Measurements from ENCODE around the gene ABCA1.
A peak's percentile ranks its signal among the peaks of the same experiment; 100 is the strongest.
"Not testable (repeated sequence)": the region's sequence is repeated elsewhere in the genome, so short reads cannot be mapped to it uniquely, and the experiment has no call there.

Gene ABCA1

DNA sequence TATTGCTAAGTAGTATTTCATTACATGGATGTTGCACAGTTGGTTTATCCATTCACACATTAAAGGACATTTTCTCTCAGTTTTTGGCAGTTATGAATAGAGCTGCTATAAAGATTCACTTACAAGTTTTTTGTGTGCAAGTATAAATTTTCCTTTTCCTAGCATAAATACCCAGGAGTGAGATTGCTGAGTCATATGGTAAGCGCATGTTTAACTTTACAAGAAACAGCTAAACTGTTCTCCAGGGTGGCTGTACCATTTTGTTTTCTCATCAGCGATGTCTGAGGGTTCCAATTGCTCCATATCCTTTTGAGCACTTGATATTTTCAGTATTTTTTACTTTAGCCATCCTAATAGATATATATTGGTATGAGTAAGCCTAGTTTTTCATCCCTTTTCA lies 16.4 kb upstream of the ABCA1 start:
- no peak for DNase-seq

DNA sequence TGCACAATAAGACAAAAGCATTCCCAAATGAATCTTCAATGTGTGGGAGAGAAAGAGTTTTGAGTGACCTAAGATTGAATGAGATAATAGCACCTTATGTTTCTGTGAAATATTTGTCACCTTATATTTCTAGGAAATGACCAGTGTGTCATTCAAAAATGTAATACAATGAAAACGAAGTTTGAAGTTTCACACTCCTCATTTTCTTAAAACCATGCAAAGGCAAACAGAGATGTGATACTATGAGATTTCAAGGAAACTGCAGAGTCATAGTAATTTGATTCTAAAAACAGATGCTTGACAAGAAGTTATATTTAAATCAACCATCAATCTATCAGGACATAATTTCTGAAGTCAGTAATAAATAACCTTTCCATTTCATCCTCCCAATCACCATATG lies 13.6 kb upstream of the ABCA1 start:
- no peak for DNase-seq

DNA sequence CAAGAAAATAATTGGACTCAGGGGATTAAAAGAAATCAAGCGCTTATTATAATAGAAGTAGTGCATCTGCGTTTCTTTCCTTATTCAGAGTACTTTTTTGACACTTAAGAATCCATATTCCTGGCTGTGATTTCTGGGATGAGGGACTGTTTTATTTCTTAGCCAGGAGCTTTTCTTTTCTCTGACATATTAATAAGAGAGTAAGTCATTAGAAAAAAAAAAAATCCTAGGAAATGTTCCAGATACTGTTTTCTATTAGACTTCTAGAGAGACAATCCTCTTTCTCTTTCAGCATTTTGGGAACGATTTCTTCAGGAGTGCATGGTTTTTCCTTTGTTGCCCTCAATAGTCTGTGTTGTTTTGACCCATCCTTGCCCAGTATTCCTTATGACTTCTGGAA lies 8.3 kb upstream of the ABCA1 start:
- DNase-seq, result no peak

DNA sequence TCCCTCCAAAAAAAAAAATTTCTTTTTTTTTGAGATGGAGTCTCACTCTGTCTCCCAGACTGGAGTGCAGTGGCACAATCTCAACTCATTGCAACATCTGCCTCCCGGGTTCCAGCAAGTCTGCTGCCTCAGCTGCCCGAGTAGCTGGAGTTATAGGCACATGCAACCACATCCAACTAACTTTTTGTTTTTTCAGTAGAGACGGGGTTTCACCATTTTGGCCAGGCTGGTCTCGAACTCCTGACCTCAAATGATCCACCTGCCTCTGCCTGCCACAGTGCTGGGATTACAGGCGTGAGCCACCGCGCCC lies 7.5 kb upstream of the ABCA1 start:
- DNase-seq, result not testable (repeated sequence)

DNA sequence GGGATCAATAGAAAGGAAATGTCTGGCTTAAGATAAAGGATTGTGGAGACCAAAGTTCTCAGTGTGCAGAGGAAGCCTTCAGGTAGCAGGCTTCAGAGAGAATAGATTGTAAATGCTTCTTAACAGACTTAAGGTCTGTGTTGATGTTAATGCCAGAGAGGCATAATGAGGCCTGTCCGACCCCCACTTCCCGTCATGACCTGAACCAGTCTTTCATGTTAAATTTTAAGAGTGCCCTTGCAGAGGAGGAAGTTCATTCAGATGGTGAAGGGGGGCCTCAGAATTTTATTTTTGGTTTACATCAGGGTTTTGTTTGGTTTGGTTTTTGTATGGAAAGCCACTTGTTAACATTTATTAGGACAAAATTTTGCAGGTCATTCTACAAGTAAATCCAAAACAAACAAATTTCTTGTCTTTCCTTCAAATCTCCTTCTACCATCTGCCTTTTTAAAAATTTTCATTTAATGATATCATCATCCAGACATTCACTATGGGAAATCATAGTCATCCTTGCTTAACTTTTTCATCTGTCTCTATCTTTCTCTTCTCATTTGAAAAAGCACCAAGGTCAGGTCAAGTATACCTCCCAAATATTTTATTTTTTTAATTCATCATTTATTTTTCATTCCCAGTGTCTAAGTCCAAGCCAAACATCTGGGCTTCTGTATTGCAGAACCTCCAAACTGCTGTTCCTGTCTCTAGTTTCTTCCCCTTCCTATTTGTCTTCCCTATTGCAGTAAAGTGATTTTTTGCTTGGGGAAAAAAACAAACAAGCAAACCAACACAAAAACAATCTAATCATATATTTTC lies 6.9 kb upstream of the ABCA1 start:
- DNase-seq, result no peak

DNA sequence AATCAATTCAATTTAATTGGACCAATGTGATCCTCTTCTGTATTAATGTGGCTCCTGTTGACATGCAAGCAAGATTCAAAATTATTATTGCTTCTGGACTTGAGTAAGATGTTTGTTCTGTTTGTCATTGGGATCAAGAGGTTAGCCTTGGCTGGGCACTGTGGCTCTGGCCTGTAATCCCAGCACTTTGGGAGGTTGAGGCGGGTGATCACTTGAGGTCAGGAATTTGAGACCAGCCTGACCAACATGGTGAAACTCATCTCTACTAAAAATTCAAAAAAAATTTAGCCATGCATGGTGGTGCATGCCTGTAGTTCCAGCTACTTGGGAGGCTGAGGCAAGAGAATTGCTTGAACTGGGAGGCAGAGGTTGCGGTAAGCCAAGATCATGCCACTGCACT lies 5.1 kb upstream of the ABCA1 start:
- not testable (repeated sequence) for DNase-seq

DNA sequence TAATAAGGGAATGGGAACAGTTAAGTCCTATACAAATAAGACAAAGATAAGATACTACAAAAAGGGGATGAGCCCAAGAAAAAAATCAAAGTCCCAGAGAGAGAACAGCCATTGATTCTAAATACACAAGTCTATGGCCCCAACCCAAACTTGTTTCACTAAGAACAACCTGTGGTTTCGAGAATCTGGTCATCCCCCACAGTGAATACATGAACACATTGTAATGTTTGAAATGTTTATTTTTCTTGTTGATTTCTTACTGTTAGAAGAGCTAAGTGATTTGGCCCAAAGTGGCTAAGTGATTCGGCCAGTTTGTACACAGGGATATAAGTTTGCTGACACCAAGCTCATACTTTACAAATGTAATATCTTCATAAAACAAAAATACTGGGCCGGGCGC lies 3.3 kb upstream of the ABCA1 start:
- DNase-seq, result no peak

DNA sequence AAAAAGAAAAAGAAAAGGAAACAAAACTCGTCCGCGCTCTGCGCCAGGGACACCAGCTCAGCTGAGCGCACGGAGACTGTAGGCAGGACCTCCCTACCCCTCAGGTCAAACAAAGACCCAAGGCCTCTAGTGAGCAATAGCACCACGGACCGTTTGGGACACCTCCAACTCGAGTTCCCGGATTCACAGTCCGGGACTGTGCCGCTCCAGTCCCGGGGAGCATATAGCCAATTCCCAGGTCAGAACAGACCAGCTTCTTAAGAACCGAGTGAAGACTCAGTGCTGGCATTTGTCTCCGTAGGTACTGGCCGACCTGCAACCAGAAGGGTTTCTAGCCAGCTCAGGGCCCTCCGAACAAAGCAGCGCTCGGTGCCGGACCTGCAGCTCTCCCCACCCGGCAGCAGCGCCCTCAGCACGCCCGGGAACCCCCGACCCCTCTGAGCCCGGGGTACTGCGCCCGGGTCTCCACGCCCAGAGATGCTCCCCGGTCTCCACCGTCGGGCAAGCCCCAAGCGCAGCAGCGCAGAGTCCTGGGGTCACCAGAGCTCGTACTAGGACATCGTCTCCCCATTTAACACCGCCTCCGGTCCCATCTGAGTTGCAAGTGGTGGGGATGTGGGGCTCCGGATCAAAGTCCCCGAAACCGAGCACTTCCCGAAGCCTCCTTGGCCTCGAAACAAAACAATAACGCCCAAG lies 591 bp downstream of the ABCA1 start:
- no peak for DNase-seq

DNA sequence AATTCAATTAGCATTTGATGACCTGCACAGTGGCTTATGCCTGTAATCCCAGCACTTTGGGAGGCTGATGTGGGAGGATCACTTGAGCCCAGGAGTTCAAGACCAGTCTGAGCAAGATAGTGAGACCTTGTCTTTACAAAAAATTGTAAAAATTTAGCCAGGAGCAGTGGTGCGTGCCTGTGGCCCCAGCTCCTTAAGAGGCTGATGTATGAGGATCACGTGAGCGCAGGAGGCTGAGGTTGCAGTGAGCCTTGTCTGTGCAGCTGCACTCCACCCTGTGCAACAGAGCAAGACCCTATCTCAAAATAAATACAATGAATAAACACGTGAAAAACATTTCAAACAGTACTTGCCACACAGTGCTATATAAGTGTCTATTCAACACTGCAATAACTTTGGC lies 4.2 kb downstream of the ABCA1 start:
- no peak for DNase-seq

DNA sequence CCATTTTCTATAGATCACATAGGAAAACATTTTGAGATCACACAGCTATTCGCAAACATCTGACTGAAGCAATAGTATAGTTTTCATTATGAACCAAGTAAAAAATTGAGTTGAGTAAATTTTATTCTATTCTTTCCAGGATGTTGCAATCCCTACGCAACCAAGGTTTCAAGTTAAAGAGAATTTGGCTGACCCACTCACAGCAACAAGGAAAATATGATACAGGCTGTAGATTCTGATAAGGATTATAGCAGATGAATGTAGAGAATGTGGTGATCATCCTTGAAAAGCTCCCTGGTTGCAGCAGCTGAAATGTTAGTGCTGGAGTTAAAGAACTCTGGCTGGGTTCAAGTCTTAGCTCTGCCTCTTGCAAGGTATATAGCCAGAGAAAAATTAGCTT lies 4.7 kb downstream of the ABCA1 start:
- no peak for DNase-seq

DNA sequence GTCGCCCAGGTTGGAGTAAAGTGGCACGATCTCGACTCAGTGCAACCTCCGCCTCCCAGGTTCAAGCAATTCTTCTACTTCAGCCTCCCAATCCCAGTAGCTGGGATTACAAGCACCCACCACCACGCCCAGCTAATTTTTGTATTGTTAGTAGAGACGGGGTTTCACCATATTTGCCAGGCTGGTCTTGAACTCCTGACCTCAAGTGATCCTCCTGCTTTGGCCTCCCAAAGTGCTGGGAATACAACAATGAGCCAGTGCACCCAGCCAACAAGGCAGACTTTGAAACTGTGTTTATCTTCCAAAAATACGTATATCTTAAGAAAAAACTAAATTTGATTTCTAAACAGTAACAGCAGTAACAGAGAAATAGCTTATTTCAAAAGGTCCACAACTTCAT lies 5.2 kb downstream of the ABCA1 start:
- DNase-seq, result not testable (repeated sequence)

DNA sequence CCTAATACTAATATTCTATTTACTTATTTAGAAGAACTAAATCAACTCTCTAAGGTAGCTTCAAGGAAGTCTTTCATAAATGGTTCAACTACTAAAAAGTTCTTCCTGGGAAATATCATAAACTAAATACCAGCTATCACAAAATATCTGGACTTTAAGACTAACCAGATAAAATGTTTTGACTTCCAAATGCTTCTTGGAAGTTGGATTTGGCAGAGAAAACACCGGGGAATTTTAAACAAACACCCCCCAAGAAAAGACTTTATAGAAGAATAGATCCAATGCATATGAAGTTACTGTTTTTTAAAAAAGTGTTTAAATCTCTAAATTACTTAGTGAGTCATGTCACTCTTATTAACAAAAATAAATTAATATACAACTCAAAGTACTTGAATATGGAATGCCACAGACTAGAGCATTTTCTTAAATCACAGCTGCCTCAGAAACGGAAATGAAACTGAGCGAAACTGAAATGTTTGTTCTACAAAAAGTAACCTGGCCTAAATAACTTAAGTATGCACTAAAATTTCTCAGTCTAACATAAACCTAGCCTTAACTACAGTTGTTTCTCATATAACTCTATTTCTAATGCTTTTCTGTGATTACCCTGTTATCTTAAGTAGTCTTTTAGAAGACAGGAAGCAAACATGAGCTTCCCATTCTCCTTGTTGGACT lies 6.8 kb downstream of the ABCA1 start:
- DNase-seq, result no peak

DNA sequence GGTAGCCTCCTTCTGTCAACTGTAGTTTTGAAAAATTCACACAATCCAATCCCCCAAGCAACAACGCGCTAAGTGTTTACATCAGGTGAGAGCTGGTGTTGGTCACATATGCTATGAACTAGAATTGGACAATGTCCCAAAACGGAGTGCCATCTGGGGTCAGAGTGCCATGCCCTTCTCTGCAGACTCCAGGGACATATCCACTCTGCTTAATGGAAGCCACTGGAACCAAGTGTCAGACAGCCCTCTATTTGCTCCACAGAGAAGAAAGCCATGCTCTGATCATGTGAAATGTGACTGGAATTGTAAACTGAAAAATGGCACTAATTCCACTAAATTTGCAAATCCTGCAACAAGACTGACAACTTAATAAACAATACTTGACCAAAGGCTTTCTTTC lies 12.2 kb downstream of the ABCA1 start:
- no peak for DNase-seq

DNA sequence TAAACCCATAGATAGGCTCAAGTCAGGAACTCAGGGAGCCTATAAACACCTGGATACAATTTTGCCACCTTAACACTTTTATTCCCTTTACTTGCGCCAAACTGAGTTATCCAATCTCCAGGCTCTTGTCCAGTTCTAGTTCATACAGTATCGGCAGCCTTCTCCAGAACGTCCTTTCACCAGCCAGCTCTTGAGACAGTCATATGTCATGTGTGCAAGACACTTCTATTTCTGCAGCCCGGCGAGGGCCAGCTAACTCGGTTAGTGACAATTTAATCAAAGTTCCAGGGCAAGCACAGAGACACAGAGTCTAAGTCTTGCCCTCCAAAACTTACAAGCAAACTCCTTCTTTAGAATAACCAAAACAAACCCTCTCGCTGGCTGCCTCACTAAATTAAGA lies 12.9 kb downstream of the ABCA1 start:
- no peak for DNase-seq

DNA sequence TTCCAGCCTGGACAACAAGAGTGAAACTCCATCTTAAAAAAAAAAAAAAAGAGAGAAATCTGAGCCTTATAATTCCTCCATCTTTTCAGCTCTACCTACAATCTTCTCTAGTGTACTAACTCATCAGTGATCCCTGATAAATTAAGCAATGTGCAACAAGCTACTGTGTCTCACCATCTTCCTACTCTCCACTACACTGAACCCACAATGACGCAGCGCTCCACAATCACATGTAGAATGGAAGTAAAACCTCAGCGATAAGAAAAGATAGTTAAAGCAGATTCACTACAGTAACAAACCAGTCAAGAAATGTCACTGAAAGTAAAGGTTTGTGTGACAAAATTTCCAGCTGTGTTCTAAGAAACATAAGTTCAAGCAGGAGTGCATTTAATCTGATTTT lies 13.5 kb downstream of the ABCA1 start:
- peak; percentile 16 for DNase-seq

DNA sequence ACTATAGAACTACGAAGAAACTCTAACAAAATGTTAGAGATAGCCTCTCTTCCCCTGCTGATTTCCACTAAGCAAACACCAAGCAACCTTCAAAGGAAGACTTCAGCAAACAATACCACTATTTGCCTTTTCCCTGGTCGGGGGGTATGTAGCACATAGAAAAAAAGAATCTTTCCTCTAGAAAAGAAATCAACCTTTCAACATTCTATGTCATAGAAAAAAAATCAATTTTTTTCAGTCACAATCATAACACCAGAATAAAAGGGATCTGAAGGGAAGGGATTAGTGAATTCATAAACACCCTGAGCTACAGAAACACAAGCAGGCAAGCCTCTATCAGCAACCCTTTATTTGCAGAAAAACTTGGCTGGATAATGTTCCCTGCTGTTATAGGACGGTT lies 15.3 kb downstream of the ABCA1 start:
- DNase-seq, result no peak

DNA sequence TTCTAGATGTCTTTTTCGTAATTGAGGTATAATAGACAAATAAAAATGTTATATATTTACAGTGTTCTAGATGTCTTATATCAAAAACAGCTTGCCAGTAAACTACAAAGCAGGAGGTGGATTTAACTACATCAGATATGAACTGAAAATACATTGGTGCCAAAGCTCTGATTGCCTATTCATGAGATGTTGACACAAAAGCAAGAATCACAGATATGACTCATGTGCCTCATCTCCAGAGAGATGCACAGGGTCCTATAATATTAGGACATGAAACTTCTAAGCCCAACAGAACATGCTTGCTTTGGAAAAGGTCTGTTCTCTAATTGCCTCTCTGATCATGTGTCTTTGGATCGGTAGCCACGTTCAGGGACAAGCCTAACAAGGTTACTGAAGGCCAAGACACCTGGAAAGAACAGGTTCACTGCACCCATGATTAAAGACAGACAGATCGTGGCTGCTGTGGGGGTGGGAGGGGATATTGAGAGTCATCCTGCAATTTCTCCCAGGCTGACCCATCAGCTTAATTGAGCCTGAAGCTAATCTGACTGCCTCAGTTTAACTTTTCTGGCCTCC lies 16.8 kb downstream of the ABCA1 start:
- DNase-seq, result no peak

DNA sequence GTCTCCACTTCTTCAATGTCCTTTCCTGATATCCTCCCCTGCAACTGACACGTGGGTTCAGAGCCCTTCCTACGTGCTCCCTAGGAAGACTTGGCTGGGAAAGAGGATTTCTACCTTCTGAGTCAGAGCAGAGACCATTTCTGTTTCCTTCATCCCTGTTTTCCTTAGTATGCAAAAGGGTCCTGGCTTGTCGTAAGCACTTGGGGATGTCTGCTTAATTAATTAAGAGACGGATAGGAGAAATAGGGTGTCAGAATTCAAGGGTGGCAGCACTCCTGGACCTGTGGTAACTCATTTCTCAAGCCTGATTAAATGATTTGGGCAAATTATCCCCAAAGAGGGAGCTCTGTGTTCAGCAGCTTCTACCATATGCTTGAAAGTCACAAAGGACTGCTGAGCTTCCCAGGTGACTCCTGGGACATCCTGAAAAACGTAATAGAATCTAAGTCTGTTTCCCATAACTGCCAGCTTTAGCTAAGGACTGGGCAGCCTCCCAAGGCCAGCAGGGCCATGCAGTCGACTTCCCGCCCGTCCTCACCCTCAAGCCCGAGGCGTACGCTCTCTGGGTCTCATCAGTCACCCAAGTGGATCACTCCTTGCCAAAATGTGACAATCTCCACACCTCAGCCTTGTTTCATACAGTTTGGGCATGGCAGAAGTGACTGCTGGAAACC lies 20.5 kb downstream of the ABCA1 start:
- no peak for DNase-seq

DNA sequence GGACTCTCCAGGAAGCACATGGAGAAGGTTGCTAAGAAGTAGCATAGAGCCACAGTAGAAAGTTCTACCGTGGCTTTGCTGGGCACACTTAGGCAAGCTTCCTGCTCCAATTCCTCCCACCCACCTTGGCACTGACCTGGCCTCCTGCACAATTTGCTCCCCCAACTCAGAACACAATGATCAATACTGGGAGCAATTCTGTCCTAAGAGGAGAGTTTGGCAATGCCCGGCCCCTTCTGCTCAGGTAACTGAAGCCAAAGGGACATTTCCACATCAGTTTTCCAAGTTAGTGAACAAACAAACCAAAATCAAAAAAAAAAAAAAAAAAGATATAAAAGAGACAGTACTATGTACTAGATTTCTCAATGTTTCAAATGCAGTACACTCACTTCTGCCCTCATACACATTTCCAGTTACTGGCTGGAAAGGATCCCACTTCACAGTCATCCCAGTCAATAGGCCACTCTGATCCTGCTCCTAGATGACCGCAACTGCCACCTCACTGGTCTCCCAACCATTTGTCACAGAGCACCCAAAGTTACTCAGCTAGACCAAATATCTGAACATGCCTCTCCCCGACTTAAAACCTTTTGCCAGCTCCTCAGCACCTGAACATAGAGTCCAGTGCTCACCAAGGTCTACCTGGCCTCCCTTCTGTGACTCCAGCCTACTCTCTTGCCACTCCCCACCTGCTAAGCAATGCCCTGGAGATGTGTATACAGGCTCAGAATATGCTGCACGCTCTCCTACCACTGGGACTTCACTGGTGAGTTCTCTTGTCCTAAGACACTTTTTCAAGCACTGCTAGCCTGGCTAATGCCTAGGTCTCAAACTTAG lies 21.3 kb downstream of the ABCA1 start:
- no peak for DNase-seq

DNA sequence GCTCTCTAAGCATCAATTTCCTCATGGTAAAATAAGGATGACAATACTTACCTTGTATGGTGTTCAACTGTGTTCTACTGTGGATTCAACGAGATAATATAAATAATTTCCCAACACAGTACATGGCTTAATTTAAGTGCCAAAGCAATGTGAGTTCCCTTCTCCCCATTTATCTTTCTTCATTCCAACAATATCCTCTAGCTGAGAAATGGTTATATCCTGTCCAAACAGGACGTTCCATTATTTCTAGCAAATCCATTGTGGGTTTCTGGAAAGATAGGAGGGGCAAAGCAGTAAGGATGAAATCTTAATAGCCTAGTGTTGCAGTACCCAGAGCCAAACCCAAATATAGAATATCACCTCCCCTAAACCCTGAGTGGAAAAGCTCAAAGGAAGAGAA lies 22.0 kb downstream of the ABCA1 start:
- DNase-seq, result no peak

DNA sequence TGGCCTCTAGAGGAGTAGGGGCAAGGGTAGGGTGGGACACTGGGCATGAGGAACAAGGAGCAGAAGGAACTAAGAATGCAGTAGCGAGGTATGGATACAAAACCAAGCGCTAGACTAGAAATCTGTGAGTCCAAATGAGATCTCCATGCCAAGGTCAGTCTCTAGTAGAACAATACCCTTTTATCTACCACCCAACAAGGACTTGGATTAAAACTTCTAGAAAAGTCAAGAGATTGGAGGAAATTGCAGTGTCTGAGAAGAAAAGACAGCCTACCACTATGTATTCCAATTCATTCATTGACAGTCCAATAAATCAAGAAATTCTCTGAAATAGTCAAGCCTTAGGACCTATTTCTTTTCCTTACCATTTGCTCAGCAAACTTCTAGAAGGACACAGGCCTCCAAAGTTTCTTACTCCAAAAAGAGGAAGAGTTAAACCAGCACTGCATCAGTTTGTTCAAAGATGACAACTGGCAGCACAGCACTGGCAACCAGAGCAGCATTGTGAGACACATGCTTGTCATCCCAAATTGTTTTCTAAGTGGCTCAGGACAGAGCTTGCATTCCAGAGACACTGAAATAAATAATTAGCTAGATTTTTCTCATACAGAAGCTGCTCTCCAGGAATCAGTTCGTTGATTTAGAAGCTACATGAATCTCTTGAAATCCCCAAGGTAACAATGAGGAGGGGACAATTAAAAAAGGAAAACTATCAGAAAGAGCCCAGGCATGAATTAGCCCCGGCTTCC lies 22.6 kb downstream of the ABCA1 start:
- no peak for DNase-seq

DNA sequence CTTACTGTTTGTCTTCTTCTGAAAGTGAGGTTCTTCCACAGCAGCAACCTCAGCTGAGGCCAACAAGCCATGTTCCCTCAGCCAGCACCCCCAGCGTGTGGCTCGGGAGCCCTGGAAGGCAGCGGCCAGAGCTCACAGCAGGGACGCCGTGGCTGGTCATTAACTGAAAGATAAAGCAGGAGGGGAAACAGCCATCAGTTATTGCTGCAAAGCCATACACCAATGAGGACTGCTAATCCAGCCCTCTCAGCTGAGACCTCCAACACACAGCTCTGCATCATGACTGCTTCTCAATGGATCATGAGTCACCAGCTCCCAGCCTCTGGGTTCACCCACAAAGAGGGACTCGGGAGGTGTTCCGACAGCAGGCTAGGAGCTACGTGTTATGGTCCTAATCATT lies 24.3 kb downstream of the ABCA1 start:
- no peak for DNase-seq
